GM13976 (cell line): ENCODE data around the gene UBL4A.
"Not testable (repeated sequence)": the region's sequence is repeated elsewhere in the genome, so short reads cannot be mapped to it uniquely, and the experiment has no call there.

ENCODE experiments used
- DNase-seq: peaks from one replicate; pipeline ENCODE4 v3.0.0; 2012; ENCODE audit warnings: low spot score
- CTCF ChIP-seq: IDR thresholded peaks from 2 replicates; pipeline ENCODE4 v1.5.1; 2012; ENCODE audit warnings: borderline replicate concordance, mild to moderate bottlenecking; ENCODE audit not compliant: insufficient read depth; ENCODE audit errors: extremely low read depth, missing control alignments, control extremely low read depth
- in situ Hi-C: fragments of 300-500 bp; cut with MboI; formaldehyde crosslinking; loops from one replicate; pipeline ENCODE4 v1.12.0; 2022; ENCODE audit warnings: low sequenced_read_pairs, mixed read lengths, inconsistent platforms; ENCODE audit not compliant: unreplicated experiment

UBL4A gene

GRCh38 chrX:154508384-154508745 lies 21.9 kb upstream of the UBL4A start:
- in situ Hi-C loops: no loop called here
- no peak for TF ChIP-seq CTCF
- no peak for DNase-seq

- in situ Hi-C loops: no loop called here
- no peak for TF ChIP-seq CTCF
- no peak for DNase-seq
Observed at GRCh38 chrX:154507673-154508383, 21.4 kb upstream of the UBL4A start.

GRCh38 chrX:154506483-154507332 lies 20.3 kb upstream of the UBL4A start:
- TF ChIP-seq CTCF: no peak
- no peak for DNase-seq
- in situ Hi-C loops: no loop called here

GRCh38 chrX:154505734-154506133 lies 19.3 kb upstream of the UBL4A start:
- TF ChIP-seq CTCF: no peak
- in situ Hi-C loops: no loop called here
- DNase-seq: no peak

GRCh38 chrX:154502989-154503388 lies 16.6 kb upstream of the UBL4A start:
- in situ Hi-C loops: no loop called here
- DNase-seq: no peak
- TF ChIP-seq CTCF: no peak

- DNase-seq: no peak
- TF ChIP-seq CTCF: no peak
- in situ Hi-C loops: no loop called here
Observed at GRCh38 chrX:154502098-154502497, 15.7 kb upstream of the UBL4A start.

GRCh38 chrX:154501423-154501822 lies 15.0 kb upstream of the UBL4A start:
- in situ Hi-C loops: not testable (repeated sequence)

GRCh38 chrX:154496591-154497137 lies 10.2 kb upstream of the UBL4A start:
- DNase-seq, in situ Hi-C loops: not testable (repeated sequence)

More at GRCh38 chrX:154501423-154501822, 15.0 kb upstream of the UBL4A start:
- not testable (repeated sequence) for DNase-seq
